AG09319 (cell line): ENCODE measurements around the gene POU2AF1.

Experiments
- DNase-seq: peaks from one replicate; pipeline ENCODE4 v3.0.0-alpha.2; 2010; ENCODE audit warnings: low read depth; ENCODE audit errors: extremely low read depth
- TF ChIP-seq, protein P1 (sequence below): IDR thresholded peaks from 2 replicates; pipeline ENCODE4 v1.5.1; 2011; ENCODE audit warnings: low read depth, mild to moderate bottlenecking, inconsistent platforms, low read length, moderate library complexity

Gene POU2AF1

DNA sequence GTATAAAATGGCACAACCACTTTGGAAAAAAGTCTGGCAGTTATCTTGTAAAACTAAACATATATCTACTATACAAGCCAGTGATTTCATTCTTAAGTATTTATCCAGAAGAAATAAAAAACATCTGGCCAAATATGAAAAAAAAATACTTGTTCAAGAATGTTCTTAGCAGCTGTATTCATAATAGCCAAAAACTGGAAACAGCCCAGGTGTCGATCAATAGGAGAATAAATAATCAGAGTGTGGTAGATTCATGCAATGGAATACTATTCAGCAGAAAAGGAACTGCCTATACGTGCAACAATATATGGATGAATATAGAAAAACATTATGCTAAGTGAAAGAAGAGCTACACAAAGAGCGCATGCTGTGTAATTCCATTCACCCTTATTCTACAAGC lies 36.7 kb downstream of the POU2AF1 start:
- DNase-seq = no peak
- TF ChIP-seq, protein P1, sequence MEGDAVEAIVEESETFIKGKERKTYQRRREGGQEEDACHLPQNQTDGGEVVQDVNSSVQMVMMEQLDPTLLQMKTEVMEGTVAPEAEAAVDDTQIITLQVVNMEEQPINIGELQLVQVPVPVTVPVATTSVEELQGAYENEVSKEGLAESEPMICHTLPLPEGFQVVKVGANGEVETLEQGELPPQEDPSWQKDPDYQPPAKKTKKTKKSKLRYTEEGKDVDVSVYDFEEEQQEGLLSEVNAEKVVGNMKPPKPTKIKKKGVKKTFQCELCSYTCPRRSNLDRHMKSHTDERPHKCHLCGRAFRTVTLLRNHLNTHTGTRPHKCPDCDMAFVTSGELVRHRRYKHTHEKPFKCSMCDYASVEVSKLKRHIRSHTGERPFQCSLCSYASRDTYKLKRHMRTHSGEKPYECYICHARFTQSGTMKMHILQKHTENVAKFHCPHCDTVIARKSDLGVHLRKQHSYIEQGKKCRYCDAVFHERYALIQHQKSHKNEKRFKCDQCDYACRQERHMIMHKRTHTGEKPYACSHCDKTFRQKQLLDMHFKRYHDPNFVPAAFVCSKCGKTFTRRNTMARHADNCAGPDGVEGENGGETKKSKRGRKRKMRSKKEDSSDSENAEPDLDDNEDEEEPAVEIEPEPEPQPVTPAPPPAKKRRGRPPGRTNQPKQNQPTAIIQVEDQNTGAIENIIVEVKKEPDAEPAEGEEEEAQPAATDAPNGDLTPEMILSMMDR = no peak

DNA sequence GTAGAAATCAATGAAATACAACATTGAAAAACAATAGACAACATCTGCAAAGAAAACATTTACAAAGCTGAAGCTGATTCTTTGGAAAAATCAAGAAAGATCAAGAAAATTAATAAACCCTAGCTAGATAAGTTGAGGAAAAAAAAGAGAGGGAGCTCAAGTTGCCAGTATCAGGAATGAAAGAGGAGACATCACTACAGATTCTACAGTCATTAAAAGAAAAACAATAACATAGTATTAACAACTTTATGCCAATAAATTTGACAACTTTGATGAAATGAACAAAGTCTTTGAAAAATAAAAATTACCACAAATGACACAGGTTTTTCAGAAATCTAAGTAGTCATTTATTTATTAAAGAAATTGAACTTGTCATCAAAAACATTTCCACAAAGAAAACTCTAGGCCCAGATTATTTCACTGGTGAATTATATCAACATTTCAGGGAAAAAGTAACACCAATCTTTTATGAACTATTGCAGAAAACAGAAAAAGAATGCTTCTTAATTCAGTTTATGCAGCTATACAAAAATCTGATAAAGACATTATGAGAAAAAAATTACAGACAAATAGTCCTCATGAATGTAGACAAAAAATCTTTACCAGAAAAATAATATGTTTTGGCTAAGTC lies 39.2 kb downstream of the POU2AF1 start:
- TF ChIP-seq, protein P1 = no peak
- no peak for DNase-seq

DNA sequence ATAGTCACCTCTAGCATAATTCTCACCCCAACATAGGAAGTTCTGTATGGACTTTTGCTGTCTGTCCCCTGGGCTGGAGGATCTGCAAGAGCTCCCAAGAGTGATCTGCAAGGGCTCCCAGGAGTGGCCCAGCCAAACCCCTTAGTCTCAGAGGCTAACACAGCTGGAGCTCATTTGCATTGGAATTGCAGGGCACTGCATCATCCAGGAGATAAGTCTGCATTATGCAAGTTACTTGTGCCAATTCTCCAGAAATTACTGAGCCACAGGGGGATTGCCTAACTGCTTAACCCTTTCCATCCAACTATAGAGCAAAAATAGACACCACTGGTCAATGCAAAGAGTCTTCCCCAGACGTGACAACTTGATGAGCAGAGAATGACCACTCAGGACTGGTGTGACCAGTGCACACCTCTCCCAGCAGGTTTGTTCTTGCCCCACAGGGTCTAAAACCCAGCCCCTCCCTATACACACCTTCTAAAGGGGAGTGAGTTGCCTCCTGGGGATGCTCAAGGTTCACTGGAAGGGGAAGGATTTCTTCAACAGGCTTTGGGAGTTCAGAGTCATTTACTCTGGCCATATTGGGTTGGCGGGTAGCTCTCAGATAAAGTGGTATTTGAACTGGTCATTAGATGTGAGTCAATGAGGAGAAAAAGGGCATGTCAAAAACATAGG lies 42.4 kb downstream of the POU2AF1 start:
- peak; percentile 93 for DNase-seq

DNA sequence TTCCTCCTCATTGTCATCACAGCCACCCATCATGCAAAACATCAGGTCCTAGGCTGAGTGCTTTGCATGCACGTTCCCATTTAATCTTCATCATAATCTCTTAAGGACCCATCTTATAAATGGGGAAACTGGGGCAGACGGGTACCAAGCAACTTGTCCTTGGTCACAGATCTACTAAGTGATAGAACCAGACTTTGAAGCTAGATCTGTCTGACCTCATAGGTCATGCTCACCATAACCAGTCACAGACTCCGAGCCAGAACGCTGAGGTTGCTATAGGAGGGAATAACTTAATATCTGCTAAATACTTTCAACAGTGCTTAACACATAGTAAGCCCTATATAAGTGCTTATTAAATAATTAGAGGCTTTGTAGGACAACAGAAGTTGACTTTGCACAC lies 43.0 kb downstream of the POU2AF1 start:
- DNase-seq = no peak

More for the DNA sequence above, 42.4 kb downstream of the POU2AF1 start:
- TF ChIP-seq, protein P1 = no peak

DNA sequence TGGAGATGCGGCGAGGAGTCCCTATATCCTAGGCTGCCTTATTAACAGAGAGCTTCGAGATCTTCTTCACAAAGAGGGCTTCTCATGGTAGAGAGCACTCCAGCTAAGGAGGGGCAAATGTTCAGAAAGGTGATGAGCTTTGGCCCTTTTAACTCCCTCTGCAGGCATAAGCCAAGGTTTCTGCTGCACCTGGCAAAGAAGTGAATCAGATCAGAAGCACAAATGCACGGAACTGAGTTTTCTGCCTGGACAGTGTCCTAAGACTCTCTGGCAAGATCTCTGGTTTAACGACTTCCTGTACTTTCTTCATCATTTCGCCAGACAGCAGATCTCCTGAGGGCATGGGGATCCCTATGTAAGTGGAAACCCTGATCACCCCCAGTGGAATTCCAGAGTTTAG lies 43.5 kb downstream of the POU2AF1 start:
- DNase-seq = peak; percentile 14
- TF ChIP-seq, protein P1 = no peak

More for the DNA sequence above, 43.0 kb downstream of the POU2AF1 start:
- TF ChIP-seq, protein P1 = no peak

DNA sequence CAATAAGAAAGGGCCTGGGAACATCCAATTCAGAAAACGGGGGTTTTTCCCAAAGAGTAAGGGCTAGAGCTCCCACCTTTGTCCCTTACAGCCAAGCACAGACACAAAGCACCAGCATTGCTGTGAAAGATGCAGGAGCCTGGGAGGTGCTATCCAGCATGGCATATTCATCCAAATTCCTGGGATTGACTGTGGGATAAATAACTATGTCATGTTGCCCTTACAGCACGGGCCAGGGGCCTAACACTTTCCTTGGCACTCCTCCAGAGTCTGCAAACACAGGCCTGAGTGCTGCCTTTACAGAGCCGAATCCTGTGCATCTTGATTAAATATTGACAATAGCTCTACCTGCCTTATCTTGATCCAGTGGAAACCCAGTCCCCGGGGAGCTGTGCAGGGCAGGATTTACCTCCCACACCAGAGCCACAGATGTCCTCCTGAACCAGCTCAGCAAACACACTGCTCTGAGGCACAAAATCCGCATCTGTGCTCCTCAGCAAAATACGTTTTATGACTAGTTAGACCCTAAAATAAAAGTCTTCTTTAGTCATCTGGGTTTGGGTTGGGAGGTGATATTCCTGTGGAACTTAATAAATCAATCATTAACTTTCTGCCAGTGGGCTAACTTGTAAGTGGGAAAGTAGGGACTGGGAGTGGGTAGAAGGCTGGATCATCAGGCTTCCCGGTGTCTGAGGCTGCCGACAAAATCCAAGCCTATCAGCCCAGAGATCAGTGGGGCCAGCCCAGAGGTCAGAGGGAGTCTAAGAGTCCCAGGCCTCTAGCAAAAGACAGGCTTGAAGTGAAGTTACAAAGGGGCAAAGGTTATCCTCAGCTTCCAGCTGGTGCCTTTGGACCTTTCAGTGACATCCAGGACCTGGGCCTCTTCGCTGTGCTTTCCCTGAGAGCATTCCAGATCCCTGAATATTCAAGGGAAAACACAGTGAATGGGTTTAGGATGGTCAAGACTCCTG lies 44.3 kb downstream of the POU2AF1 start:
- TF ChIP-seq, protein P1 = no peak
- no peak for DNase-seq
